NCI-H2081 (cell line): ENCODE data around the gene AIF1.

Experiments
- DNase-seq, 2 experiments: peaks; one replicate each; lab custom pipeline; 2025; lab: John Stamatoyannopoulos, UW

The AIF1 gene

DNA sequence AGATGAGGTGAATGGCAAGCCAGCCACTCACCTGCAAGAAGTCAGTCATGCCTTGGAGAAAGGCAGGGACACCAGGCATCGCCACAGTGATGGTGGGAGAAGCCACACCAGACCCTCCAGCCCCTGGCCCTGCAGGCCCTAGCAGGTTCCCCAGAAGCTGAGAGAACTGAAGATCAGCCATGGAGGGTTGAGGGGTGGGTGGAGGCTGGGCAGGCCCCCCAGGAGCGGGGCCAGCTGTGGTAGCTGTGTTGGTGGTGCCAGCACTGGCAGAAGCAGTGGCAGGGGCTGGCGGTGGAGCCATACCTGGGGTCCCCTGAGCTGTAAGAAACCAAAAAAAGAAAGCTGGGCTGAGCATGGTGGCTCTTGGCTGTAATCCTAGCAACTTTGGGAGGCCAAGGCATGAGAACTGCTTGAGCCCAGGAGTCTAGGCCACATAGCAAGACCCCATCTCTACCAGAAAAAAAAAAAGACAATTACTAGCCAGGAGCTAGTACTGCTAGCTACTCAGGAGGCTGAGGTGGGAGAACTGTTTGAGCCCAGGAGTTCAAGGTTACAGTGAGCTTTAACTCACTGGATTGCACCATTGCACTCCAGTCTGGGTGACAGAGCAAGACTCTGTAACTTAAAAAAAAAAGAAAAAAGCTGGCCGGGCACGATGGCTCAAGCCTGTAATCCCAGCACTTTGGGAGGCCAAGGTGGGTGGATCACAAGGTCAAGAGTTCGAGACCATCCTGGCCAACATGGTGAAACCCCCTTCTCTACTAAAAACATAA, 27.9 kb downstream of the AIF1 start:
- no peak for DNase-seq

- no peak for DNase-seq
Observed at GRCh38 chr6:31643818-31644454, 28.9 kb downstream of the AIF1 start.

- DNase-seq: no peak
Observed at GRCh38 chr6:31645325-31645724, 30.3 kb downstream of the AIF1 start.

DNA sequence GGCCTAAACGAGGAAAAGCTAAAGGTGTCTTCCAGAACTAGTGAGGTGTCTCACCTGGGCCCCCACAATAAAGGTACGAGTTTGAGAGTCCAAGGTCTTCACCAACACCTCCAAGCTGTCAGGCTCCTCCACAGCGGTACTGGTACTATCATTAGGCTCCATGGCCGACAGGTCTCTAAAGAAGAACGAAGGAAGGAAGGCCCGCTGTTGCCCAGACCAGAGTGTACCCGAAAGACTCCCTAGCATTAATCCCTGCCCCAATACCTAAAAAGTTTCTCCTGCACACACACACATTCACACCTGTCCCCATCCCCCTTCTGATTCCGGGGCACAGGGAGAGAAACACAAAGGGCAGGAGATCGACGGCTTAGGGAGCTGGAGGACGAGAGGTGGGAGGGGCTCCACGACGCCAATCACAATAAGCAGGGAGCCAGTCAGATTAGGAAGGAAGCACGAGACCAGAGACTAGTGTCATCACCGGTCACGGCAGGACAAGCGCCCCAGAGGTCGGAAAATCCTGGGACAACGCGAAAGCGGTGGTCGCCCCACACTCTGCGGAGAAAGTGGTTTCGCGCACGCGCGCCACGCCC, 36.7 kb downstream of the AIF1 start:
- peak; percentile 31 to 65 for DNase-seq

DNA sequence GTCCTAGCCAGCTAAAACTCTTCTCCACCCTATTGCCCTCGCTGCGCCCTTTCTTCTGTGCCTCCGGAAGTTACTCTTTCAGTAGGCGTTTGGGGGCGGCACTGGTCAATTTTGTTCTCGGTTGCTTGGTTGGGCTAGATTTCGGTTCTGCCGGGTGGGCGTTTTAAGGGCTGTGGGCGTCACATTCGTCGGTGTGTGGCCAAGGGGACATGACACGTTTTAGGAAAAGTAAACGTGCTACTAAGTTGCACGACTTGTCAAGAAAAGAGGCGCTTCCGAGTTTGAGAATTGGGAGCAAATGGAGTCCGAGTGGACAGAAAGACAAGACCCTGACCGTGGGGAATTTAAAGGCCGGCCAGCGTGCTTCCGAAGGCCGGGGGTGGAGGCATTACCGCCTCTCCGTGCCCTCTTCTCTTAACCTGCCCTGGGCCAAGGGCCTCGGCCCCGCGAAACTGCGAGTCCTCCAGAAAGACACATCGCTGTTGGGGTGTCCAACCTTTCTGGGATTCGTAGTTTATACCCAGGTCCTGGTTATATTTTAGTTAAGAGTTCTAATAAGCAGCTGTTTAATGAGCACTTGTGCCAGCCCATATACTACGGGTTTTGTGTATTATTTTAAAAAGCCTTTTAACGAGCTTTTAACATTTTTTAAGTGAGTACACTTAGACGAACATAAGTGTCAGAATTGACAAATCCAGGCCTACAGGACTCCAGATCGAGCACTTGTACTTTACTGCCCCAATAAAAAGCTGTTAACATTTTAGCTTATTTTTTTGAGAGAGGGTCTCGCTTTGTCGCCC, 38.1 kb downstream of the AIF1 start:
- peak; percentile 94 to 97 for DNase-seq

- DNase-seq: no peak
Observed at GRCh38 chr6:31654574-31655348, 39.7 kb downstream of the AIF1 start.

DNA sequence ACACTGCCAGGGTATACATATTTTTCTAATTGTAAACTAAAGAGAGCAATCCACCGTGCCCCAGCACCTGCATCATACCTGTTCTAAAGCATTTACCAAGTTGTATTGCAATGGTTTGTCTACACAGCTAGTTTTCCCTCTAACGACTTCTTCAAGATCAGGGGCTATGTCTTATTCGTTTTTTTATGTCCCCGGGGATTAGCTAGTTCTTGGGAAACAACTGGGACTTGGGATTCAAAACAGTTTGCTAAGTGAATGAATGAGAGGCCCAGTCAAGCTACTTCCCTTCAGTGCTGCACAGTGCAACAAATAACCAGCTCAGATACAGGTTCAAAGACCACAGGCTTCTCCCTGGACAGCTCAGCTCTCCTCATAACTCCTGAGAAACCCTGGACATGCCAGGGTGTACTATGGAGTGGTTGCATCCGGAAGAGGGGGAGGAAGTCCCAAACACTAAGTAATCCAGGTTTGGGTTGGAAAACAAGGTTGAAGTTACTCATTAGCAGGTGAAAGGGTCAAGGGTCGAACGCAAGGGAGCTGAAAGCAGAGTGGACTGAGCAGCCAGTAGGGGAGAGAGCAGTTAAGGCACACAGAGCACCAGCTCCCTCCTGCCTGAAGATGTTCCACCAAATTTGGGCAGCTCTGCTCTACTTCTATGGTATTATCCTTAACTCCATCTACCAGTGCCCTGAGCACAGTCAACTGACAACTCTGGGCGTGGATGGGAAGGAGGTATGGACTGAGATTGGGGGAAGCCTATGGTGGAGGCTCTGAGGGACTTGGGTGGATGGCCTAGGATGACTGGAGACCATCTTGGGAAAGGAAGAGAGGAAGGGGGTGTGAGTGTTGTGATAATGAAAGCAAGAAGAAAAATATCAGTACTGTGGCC, 40.6 kb downstream of the AIF1 start, which contains the start of gene APOM:
APOM (plus strand) TSS at position 546 of the 889 bp plus-strand sequence; CDS start at position 619, 73 bp downstream.
- no peak for DNase-seq

GRCh38 chr6:31657406-31658157, 42.5 kb downstream of the AIF1 start:
- DNase-seq: no peak

DNA sequence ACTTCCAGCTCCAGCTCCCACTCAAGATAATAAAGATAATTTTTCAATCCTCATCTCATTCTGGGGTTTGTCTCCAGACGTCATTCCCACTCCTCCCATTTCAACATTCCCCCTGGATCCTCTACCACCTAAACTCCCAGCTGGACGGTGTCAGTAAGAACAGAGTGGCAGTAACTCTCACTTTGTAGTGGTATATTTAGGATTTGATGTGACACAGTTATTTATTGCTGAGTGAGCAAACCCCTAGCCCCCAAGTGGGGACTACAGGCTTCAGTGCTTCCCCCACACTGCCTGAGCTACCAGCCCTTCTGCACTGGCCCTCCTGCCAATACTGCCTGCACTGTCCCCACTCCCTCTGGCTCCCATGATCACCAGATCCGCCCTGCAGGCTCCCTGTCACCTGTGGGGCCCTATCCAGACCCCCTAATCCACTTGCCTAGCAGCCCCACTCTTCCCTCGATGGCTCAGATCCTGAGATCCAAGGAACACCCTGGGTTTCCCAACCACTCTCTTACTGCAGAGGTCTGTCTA, 43.2 kb downstream of the AIF1 start:
- no peak for DNase-seq

- DNase-seq: no peak
Observed at GRCh38 chr6:31658983-31659648, 44.1 kb downstream of the AIF1 start.

- no peak for DNase-seq
Observed at GRCh38 chr6:31659649-31660380, 44.8 kb downstream of the AIF1 start.

DNA sequence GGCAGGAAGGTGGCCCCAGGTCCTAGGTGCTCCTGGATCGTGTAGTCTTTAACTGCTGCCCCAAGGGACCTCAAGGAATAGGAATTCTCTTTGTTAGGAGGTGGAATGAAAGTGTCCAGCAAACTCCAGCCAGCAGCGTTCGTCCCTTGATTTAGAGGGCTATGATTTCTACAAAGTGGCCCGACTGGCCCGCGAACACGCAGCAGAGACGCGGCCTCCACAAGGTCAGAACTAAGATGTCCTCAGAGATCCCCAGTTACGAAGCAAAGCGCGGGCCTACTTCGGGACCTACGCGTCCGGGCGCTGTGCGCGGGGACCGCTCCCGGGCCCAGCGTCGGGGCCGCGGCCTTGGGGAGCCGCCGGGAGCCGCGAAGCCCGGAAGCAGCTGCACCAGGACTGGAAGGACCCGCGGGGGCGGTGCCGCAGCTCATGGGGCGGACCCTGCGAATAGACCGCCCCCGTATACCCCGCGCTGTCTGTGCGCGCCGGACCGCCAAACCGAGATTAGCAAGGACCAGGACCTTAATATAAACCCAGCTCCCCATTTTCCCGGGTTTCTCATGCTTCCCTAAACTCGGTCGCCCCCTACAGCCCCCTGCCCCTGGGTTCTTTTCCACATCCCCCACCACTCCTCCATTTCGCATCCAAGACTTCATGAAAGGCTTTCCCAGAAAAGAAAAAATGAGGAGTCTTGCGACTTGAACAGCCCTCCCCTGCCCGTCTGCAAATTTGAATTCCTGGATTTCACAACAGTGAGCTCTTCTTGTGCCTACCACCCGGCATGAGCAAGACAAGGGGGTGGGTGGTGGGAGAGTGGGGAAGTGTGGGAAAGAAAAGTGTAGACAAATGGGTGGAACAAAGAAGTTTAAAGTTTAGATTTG, 45.6 kb downstream of the AIF1 start, which contains the start of gene C6orf47:
C6orf47 (minus strand) TSS at position 398 of the 881 bp plus-strand sequence. CDS start 831 bp downstream, outside the sequence.
- peak; percentile 79 to 87 for DNase-seq

DNA sequence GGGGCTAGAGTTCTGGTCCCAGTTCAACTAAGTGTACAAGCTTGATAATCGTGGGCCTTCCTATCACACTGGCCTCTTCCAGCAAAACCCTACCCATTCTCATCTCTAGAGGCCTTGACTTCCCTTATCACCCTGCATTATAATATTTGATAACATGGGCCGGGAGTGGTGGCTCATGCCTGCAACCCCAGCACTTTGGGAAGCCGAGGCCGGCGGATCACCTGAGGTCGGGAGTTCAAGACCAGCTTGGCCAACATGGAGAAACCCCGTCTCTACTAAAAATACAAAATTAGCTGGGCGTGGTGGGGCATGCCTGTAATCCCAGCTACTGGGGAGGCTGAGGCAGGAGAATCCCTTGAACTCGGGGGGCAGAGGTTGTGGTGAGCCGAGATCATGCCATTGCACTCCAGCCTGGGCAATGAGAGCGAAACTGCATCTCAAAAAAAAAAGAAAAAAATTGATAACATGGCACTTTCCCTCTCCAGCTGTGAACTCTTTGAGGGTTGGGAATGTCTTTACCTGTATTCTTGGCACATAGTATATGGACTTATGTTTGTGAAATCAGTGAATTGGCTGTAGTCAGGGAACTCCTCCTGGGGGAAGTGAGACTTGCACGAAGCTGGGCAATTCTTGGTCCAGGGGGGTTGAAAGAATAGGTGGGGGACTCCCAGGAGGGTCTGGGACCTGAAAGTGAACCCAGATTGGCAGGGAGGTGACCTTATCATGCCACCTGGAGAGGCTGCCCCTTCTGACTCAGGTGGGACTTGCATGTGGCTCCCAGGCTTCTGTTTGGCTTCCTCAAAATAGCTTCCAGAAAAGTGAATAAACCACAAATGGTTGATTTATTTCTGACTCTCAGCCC, 46.5 kb downstream of the AIF1 start:
- DNase-seq: no peak

- no peak for DNase-seq
Observed at GRCh38 chr6:31662124-31662723, 47.2 kb downstream of the AIF1 start.

DNA sequence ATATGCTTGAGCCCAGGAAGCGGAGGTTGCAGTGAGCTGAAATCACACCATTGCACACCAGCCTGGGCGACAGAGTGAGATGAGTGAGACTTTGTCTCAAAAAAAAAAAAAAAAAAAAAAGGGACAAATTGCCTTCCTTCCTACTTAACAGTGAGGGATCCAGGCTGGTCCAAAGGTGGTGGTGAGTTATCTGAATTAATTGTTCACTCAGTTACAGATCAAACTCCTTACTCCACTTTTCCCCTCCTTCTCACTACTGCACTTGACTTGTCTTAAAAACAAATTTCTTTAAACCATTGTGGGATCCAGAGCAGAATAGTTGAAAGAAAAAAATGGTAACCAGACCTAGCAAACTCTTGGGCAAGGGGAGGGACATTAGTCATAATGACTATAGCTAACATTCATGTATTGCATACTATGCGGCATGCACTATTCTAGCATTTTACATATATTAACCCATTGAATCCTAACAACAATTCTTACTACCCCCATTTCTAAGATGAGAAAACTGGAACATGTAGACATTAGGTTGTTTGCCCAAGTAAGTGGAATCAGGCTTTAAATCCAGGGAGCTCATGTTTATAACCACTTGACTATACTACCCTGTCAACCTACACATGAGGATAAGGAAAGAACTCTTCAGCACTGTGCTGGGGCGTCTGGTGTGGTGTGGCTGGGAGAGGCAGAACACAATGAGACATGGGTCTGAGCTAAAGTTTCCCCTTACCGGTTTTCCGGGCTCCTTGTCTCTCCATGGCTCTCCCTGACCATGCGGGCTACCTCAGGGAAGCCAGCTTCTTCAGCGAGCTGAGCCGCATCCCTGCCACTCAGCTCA, 48.3 kb downstream of the AIF1 start:
- DNase-seq: no peak
